Measurements from ENCODE around the gene NDUFS6. TPM values are rescaled to one million over a fixed set of nuclear protein-coding genes. Genes with fewer than 3 reads are reported as not detected.

Gene NDUFS6
- total and polyA plus RNA-seq, 2 of the 4 experiments (the other 2 are of a cell fraction): 10.4 to 69.0 TPM

- intact Hi-C loops (cut with micrococcal nuclease) (no loop called here), in situ Hi-C loops (cut with MboI; ENCODE audit: low sequenced_read_pairs) (no loop called here), dilution Hi-C loops (cut with HindIII; ENCODE audit: low sequenced_read_pairs, unreplicated experiment) (no loop called here)
- Histone ChIP-seq H3K9ac (ENCODE audit: low read depth, low read length) (no peak overlapping the region), H4K5ac (ENCODE audit: low read depth, low read length) (no peak overlapping the region), H3K56ac (ENCODE audit: extremely low read depth, insufficient read depth, low read length) (no peak overlapping the region), H3K9me3 (ENCODE audit: control insufficient read depth, insufficient read depth, low read length) (no peaks in the 10 kb centered on the region), H2BK5ac (ENCODE audit: low read depth, low read length, poor library complexity, severe bottlenecking) (no peak overlapping the region), H2AK9ac (replicated peaks; ENCODE audit: low read depth, low read length, poor library complexity) (no peak overlapping the region), H3K27ac (ENCODE audit: insufficient read depth, low read length) (no peak overlapping the region), H3K36me3 (ENCODE audit: control insufficient read depth, insufficient read depth, low read length) (no peaks in the 10 kb centered on the region), H3K23ac (ENCODE audit: low read depth, low read length) (no peak overlapping the region), H3K14ac (replicated peaks; ENCODE audit: low read depth, low read length) (no peak overlapping the region), H2BK20ac (ENCODE audit: low read depth, low read length) (no peak overlapping the region), H3K4ac (ENCODE audit: low read depth, low read length) (no peak overlapping the region), H2BK15ac (ENCODE audit: low read depth, low read length) (no peak overlapping the region), H4K8ac (ENCODE audit: low read depth in 2 of 2, low read length in 2 of 2) (no peak overlapping the region), H3K4me3 (ENCODE audit: insufficient read depth, low read depth, low read length) (no peak overlapping the region), H4K91ac (ENCODE audit: insufficient read depth, low read depth, low read length) (no peak overlapping the region), H3K18ac (ENCODE audit: low read depth, low read length) (no peak overlapping the region), H3K4me1 (ENCODE audit: control insufficient read depth, insufficient read depth, low read length) (no peaks in the 10 kb centered on the region), H4K20me1 (ENCODE audit: insufficient read depth, low read length) (no peaks in the 10 kb centered on the region), H2AFZ (replicated peaks; ENCODE audit: low read length, poor library complexity) (no peak overlapping the region), H2BK120ac (ENCODE audit: low read depth, low read length) (no peak overlapping the region), H3K79me1 (ENCODE audit: low read depth in 1 of 2, low read length in 2 of 2) (no peaks in the 10 kb centered on the region), H3K4me2 (ENCODE audit: low read depth, low read length) (no peak overlapping the region), H3K27me3 (ENCODE audit: control insufficient read depth, insufficient read depth, low read length) (peaks cover 65% of the 10 kb centered on the region), H3K9me1 (ENCODE audit: insufficient read depth, low read length) (no peaks in the 10 kb centered on the region), H2AK5ac (ENCODE audit: low read depth, low read length) (no peak overlapping the region)
- ChIA-PET POLR2A (ENCODE audit: unreplicated experiment) (no interaction called here), CTCF (no interaction called here)
- no TSS peak for BruUV-seq (replicated peaks)
- TF ChIP-seq, protein P1, sequence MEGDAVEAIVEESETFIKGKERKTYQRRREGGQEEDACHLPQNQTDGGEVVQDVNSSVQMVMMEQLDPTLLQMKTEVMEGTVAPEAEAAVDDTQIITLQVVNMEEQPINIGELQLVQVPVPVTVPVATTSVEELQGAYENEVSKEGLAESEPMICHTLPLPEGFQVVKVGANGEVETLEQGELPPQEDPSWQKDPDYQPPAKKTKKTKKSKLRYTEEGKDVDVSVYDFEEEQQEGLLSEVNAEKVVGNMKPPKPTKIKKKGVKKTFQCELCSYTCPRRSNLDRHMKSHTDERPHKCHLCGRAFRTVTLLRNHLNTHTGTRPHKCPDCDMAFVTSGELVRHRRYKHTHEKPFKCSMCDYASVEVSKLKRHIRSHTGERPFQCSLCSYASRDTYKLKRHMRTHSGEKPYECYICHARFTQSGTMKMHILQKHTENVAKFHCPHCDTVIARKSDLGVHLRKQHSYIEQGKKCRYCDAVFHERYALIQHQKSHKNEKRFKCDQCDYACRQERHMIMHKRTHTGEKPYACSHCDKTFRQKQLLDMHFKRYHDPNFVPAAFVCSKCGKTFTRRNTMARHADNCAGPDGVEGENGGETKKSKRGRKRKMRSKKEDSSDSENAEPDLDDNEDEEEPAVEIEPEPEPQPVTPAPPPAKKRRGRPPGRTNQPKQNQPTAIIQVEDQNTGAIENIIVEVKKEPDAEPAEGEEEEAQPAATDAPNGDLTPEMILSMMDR (conservative IDR thresholded peaks at IDR 0.05; ENCODE audit: low read depth, low read length): no peak
- TF ChIP-seq SMC3 (IDR thresholded peaks at IDR 0.05; ENCODE audit: low read depth, low read length): no peak
- no peak for TF ChIP-seq FOS (IDR thresholded peaks at IDR 0.05; ENCODE audit: low read depth, low read length)
- TF ChIP-seq CEBPB (IDR thresholded peaks at IDR 0.05; ENCODE audit: low read depth, low read length): no peak
- TF ChIP-seq RAD21 (IDR thresholded peaks at IDR 0.05; ENCODE audit: low read length): no peak
- no peak for TF ChIP-seq MAZ (IDR thresholded peaks at IDR 0.05; ENCODE audit: borderline replicate concordance, low read depth, low read length)
- TF ChIP-seq, protein P2, sequence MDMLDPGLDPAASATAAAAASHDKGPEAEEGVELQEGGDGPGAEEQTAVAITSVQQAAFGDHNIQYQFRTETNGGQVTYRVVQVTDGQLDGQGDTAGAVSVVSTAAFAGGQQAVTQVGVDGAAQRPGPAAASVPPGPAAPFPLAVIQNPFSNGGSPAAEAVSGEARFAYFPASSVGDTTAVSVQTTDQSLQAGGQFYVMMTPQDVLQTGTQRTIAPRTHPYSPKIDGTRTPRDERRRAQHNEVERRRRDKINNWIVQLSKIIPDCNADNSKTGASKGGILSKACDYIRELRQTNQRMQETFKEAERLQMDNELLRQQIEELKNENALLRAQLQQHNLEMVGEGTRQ (IDR thresholded peaks at IDR 0.05; ENCODE audit: low read depth, low read length): no peak
- TF ChIP-seq POLR2A (IDR thresholded peaks at IDR 0.05; ENCODE audit: low read depth, low read length): no peak
- no peak for TF ChIP-seq NFE2L2 (IDR thresholded peaks at IDR 0.05; ENCODE audit: low read depth, low read length)
- TF ChIP-seq CHD1 (IDR thresholded peaks at IDR 0.05; ENCODE audit: low read depth, low read length): no peak
- no peak for TF ChIP-seq BHLHE40 (IDR thresholded peaks at IDR 0.05; ENCODE audit: low read depth, low read length)
- TF ChIP-seq ELK1 (IDR thresholded peaks at IDR 0.05; ENCODE audit: borderline replicate concordance, low read depth, low read length): no peak
- no peak for TF ChIP-seq RFX5 (IDR thresholded peaks at IDR 0.05; ENCODE audit: low read depth, low read length)
- no peak for TF ChIP-seq MXI1 (IDR thresholded peaks at IDR 0.05; ENCODE audit: borderline replicate concordance, low read depth, low read length)
- no peak for TF ChIP-seq RCOR1 (IDR thresholded peaks at IDR 0.05; ENCODE audit: insufficient replicate concordance, low read length)
- no peak for TF ChIP-seq MAFK (IDR thresholded peaks at IDR 0.05; ENCODE audit: low read depth, low read length)
- DNase-seq (no peak), ATAC-seq (ENCODE audit: low read depth) (no peak)
- no CpG with 5 or more reads among the region's 3 CpGs for WGBS, 2 experiments (ENCODE audit: extremely low coverage in 2 of 2, insufficient read length in 1 of 2)
Observed at GRCh38 chr5:1855075-1855474, 53.9 kb downstream of the NDUFS6 start.

Data from IMR-90 (cell line).